Measurements from ENCODE around the gene DARS2.

DARS2 gene

DNA sequence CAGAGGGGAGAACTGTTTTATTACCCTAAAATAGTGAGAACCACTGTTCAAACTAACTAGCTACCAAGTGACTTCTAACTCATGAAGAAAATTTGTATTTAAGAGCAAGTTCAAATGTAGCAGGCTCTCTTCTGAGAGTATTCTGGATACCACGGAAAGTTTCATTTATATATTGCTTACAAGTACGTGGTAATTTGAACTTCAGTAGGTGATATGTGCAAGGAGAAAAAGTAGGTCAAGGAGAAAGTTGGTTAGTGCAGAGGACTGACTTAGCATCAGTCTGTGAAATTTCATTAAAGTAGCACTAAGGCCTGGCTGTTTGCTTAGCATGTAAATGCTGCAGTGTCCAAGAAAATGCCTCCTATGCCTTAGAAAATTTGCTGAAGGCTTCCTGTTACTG lies 76.0 kb downstream of the DARS2 start:
- TF ChIP-seq, protein P1, sequence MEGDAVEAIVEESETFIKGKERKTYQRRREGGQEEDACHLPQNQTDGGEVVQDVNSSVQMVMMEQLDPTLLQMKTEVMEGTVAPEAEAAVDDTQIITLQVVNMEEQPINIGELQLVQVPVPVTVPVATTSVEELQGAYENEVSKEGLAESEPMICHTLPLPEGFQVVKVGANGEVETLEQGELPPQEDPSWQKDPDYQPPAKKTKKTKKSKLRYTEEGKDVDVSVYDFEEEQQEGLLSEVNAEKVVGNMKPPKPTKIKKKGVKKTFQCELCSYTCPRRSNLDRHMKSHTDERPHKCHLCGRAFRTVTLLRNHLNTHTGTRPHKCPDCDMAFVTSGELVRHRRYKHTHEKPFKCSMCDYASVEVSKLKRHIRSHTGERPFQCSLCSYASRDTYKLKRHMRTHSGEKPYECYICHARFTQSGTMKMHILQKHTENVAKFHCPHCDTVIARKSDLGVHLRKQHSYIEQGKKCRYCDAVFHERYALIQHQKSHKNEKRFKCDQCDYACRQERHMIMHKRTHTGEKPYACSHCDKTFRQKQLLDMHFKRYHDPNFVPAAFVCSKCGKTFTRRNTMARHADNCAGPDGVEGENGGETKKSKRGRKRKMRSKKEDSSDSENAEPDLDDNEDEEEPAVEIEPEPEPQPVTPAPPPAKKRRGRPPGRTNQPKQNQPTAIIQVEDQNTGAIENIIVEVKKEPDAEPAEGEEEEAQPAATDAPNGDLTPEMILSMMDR (IDR thresholded peaks at IDR 0.05; ENCODE audit: low read length), result no peak
- no peak for TF ChIP-seq EZH2 (IDR thresholded peaks at IDR 0.05; ENCODE audit: borderline replicate concordance, low read length)
- H3K9me2 ChIP-seq (ENCODE audit: low read depth, low read length), result no peaks in the 10 kb centered on the region
- no peaks in the 10 kb centered on the region for H3K79me2 ChIP-seq (ENCODE audit: insufficient read depth, low read length)
- no peaks in the 10 kb centered on the region for H3K9me3 ChIP-seq (ENCODE audit: low read length)
- no peaks in the 10 kb centered on the region for H3K36me3 ChIP-seq (ENCODE audit: insufficient read depth, low read length)
- H2AFZ ChIP-seq (ENCODE audit: low read length), result no peak overlapping the region
- no peak overlapping the region for H3K4me3 ChIP-seq (ENCODE audit: low read depth, low read length, poor library complexity, severe bottlenecking)
- H3F3A ChIP-seq (ENCODE audit: insufficient read depth, low read length), result no peaks in the 10 kb centered on the region
- H4K20me1 ChIP-seq (ENCODE audit: insufficient read depth, low read length), result no peaks in the 10 kb centered on the region
- no peak overlapping the region for H3K4me2 ChIP-seq (ENCODE audit: low read length)
- no peak overlapping the region for H3K27ac ChIP-seq (ENCODE audit: low read depth, low read length, poor library complexity, severe bottlenecking)
- no peak overlapping the region for H3K9ac ChIP-seq (ENCODE audit: low read length)
- H3K4me1 ChIP-seq (ENCODE audit: insufficient read depth, low read length, severe bottlenecking), result no peaks in the 10 kb centered on the region
- H3K27me3 ChIP-seq (ENCODE audit: insufficient read depth, low read length), result no peaks in the 10 kb centered on the region

DNA sequence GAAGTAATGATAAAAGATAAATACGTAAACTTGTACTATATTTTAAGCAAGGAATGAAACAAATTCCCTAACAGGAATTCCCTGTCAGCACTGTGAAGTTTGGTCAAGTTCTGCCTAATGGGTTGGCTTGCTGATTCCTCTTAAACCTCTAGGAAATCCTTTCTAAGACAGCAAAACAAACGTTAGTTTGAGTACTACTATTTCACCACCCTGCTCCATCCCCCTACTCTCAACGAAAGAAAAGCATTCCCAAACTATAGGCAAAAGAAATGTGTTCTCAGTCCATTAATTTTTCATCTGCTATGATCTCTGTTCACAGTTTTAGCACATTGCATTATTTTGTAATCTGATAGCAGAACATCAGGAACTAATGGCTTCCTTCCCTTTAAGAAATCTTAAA lies 76.5 kb downstream of the DARS2 start:
- Histone ChIP-seq H3K9me3 (ENCODE audit: low read length) (no peaks in the 10 kb centered on the region), H4K20me1 (ENCODE audit: insufficient read depth, low read length) (no peaks in the 10 kb centered on the region), H3K27ac (ENCODE audit: low read depth, low read length, poor library complexity, severe bottlenecking) (no peak overlapping the region), H3K36me3 (ENCODE audit: insufficient read depth, low read length) (no peaks in the 10 kb centered on the region), H3K9me2 (ENCODE audit: low read depth, low read length) (no peaks in the 10 kb centered on the region), H3F3A (ENCODE audit: insufficient read depth, low read length) (no peaks in the 10 kb centered on the region), H3K9ac (ENCODE audit: low read length) (no peak overlapping the region), H3K4me1 (ENCODE audit: insufficient read depth, low read length, severe bottlenecking) (no peaks in the 10 kb centered on the region), H3K79me2 (ENCODE audit: insufficient read depth, low read length) (no peaks in the 10 kb centered on the region), H3K27me3 (ENCODE audit: insufficient read depth, low read length) (no peaks in the 10 kb centered on the region), H3K4me2 (ENCODE audit: low read length) (no peak overlapping the region), H2AFZ (ENCODE audit: low read length) (no peak overlapping the region), H3K4me3 (ENCODE audit: low read depth, low read length, poor library complexity, severe bottlenecking) (no peak overlapping the region)
- no peak for TF ChIP-seq EZH2 (IDR thresholded peaks at IDR 0.05; ENCODE audit: borderline replicate concordance, low read length)
- TF ChIP-seq, protein P1 (IDR thresholded peaks at IDR 0.05; ENCODE audit: low read length), result no peak

GRCh38 chr1:173903827-173904531 lies 79.5 kb downstream of the DARS2 start:
- no peaks in the 10 kb centered on the region for H3K79me2 ChIP-seq (ENCODE audit: insufficient read depth, low read length)
- no peaks in the 10 kb centered on the region for H3K9me2 ChIP-seq (ENCODE audit: low read depth, low read length)
- no peak overlapping the region for H2AFZ ChIP-seq (ENCODE audit: low read length)
- H3F3A ChIP-seq (ENCODE audit: insufficient read depth, low read length), result no peaks in the 10 kb centered on the region
- no peaks in the 10 kb centered on the region for H3K9me3 ChIP-seq (ENCODE audit: low read length)
- H4K20me1 ChIP-seq (ENCODE audit: insufficient read depth, low read length), result no peaks in the 10 kb centered on the region
- TF ChIP-seq EZH2 (IDR thresholded peaks at IDR 0.05; ENCODE audit: borderline replicate concordance, low read length), result no peak
- TF ChIP-seq, protein P1 (IDR thresholded peaks at IDR 0.05; ENCODE audit: low read length), result no peak
- H3K27me3 ChIP-seq (ENCODE audit: insufficient read depth, low read length), result no peaks in the 10 kb centered on the region
- H3K27ac ChIP-seq (ENCODE audit: low read depth, low read length, poor library complexity, severe bottlenecking), result no peak overlapping the region
- H3K4me2 ChIP-seq (ENCODE audit: low read length), result no peak overlapping the region
- H3K4me3 ChIP-seq (ENCODE audit: low read depth, low read length, poor library complexity, severe bottlenecking), result no peak overlapping the region
- no peaks in the 10 kb centered on the region for H3K4me1 ChIP-seq (ENCODE audit: insufficient read depth, low read length, severe bottlenecking)
- H3K36me3 ChIP-seq (ENCODE audit: insufficient read depth, low read length), result no peaks in the 10 kb centered on the region
- H3K9ac ChIP-seq (ENCODE audit: low read length), result no peak overlapping the region

Measured in OCI-LY1 (cell line).